HFF-Myc (cell line): ENCODE data around the gene PAH.

Source experiments
- DNase-seq: peaks from one replicate; pipeline ENCODE4 v3.0.0-alpha.2; 2011; ENCODE audit warnings: low read depth; ENCODE audit errors: extremely low read depth
- H3K4me3 ChIP-seq: replicated peaks from 2 replicates; pipeline ENCODE4 v1.5.1; 2011; ENCODE audit warnings: low read depth, mild to moderate bottlenecking, control low read depth, low read length
- CTCF ChIP-seq: IDR thresholded peaks from 2 replicates; pipeline ENCODE4 v1.5.1; 2012; ENCODE audit warnings: mild to moderate bottlenecking, low read depth, low read length, control low read depth; ENCODE audit errors: missing control alignments

PAH gene

GRCh38 chr12:102962532-102962931 lies 45.5 kb upstream of the PAH start:
- no peak for DNase-seq
- no peak overlapping the region for H3K4me3 ChIP-seq
- no peak for TF ChIP-seq CTCF

GRCh38 chr12:102961466-102961855 lies 44.4 kb upstream of the PAH start:
- no peak for DNase-seq
- no peak overlapping the region for H3K4me3 ChIP-seq
- TF ChIP-seq CTCF: no peak

- DNase-seq: no peak
- no peak overlapping the region for H3K4me3 ChIP-seq
- TF ChIP-seq CTCF: no peak
Measured at GRCh38 chr12:102960766-102961465, 43.9 kb upstream of the PAH start.

GRCh38 chr12:102959391-102959790 lies 42.3 kb upstream of the PAH start:
- no peak overlapping the region for H3K4me3 ChIP-seq
- no peak for TF ChIP-seq CTCF
- no peak for DNase-seq

GRCh38 chr12:102958830-102959176 lies 41.8 kb upstream of the PAH start:
- H3K4me3 ChIP-seq: no peak overlapping the region
- TF ChIP-seq CTCF: no peak
- no peak for DNase-seq

- H3K4me3 ChIP-seq: peak overlapping the region; percentile 11; the same call in 1 of the 2 replicates
- no peak for DNase-seq
- TF ChIP-seq CTCF: no peak
Measured at GRCh38 chr12:102958073-102958829, 41.2 kb upstream of the PAH start.
